Stimulated activated CD8-positive, alpha-beta memory T cell treated with anti-CD3 and anti-CD28 coated beads, Interleukin-12 subunit alpha, Interleukin-12 subunit beta, amount 100 ng/mL, for 4 hours (primary cell): ENCODE data around the gene IL1RAP.

Experiments
- DNase-seq: peaks from one replicate; pipeline ENCODE4 v3.0.0-alpha.2; 2020; ENCODE audit warnings: low read depth

The IL1RAP gene

DNA sequence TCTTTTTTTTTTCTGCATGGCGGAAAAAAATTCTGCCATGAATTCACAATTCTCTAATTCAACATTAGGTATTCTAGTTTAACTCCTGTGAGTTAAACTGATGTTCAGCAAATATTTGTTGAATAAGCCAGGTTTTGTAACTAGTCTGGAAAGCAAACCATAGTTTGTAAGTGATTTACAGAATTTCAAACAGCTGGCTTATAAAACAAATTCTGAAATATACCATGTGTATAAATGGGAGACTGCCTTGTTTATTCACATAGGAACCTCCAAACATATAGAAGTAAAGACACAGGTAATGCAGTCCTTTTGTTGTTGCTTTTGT is 101.1 kb downstream of the IL1RAP start:
- DNase-seq: no peak

GRCh38 chr3:190615607-190616006 is 101.7 kb downstream of the IL1RAP start:
- DNase-seq: no peak

GRCh38 chr3:190616637-190617036 is 102.8 kb downstream of the IL1RAP start:
- no peak for DNase-seq

GRCh38 chr3:190617185-190617584 is 103.3 kb downstream of the IL1RAP start:
- DNase-seq: no peak

DNA sequence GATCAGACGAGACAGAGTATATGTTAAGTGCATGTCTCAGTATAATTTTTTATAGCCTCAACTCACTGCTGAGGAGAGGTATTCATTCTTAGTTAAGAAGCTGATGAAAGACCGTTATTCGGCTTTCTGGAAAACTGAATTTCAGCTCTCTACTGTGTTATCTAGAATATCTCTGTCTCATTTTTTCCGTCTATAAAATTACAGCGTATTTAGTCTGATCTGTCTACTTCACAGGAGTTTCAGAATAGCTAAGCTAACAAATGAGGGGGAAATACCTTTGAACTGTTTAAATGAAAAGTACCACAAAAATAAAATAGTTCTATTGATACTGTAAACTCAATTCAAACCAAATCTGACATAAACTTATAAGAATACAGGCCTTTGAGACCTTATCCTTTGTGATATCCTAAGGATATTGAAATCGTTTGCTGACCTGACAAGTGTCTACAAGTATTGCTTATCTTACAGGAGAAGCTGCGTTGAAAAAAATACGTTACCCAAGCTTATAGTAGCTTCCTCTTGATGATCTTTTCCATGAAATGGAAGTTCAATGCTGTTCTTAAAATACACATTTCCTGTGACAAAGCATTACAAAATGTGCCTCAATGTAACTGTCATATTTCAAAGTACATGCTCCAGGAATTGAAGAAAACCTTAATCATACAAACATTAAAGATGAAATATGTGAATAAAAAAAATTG is 104.6 kb downstream of the IL1RAP start:
- no peak for DNase-seq

DNA sequence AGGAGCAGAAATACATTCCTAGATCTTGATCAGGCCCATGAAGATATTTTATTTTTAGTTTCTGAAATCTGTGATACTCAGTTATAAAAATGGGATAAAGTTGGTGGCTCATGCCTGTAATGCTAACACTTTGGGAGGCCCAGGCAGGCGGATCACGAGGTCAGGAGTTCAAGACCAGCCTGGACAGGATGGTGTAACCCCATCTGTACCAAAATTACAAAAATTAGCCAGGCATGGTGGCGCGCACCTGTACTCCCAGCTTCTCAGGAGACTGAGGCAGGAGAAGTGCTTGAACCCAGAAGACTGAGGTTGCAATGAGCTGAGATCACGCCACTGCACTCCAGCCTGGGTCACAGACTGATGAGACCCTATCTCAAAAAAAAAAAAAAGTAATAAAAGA is 105.5 kb downstream of the IL1RAP start:
- DNase-seq: no peak

DNA sequence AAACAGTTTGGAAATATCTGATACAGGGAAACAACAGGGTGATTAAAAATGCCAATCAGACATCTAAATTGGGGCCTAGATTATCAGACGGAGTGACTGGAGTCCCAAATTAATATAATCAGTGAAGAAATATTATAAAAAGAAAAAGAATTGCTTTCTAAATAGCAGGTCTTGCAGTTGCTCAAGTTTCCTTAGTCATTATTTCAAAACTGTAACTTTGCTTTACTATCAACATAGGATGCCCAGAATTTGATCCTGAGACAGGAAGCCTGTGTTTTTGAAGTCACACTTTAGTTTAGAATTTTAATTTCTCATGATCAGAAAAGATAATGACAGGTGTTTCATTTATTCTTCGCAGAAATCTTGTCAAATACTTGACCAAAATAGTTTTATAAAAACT is 105.9 kb downstream of the IL1RAP start:
- no peak for DNase-seq

DNA sequence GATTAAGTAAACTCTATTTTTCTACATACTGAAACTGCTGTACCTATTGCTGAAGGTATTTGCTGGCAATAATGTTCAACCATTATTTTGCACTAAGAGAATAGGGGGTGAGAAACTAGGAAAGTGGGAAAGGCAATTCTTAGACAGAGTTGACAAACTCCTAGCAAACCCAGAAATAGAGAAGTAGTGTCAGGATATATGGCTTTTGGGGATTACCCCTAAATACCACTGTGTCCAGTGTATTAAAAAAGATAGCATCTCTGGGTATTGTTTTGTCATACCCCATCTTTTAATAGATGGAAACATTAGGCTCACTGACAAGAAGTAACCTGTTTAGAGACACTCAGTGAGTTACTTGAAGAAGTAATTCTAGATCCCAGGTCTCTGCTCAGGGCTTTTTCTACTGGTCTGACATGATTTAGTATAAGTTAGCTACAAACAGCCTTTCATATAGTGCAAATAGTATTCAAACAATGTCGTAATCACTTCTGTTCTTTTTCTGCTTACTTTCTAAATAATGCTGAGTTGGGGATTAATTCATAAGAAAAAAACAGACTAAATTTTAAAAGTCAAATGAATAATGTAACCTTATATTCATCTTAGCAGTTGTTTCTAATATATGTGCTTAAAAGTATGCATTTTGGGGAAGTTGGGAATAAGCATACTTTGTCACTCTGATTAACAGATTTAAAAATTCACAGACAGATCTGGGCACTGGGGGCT is 107.2 kb downstream of the IL1RAP start:
- no peak for DNase-seq

GRCh38 chr3:190621927-190622326 is 108.0 kb downstream of the IL1RAP start:
- DNase-seq: no peak

GRCh38 chr3:190624282-190624681 is 110.4 kb downstream of the IL1RAP start:
- DNase-seq: no peak

GRCh38 chr3:190626951-190627620 is 113.2 kb downstream of the IL1RAP start:
- no peak for DNase-seq

DNA sequence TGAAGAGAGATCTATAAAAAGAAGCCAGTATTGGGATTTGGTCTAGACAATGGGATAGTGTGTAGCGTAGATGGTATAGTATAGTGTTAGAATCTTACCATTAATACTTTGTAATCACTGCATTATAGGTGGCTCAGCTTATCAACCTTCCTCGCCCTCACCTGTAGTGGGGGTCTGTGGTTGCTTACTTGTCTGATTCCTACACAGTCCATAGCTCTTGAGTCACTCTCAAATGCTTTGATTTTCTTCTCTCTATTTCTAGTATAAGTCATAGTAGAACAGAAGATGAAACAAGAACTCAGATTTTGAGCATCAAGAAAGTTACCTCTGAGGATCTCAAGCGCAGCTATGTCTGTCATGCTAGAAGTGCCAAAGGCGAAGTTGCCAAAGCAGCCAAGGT is 115.2 kb downstream of the IL1RAP start:
- no peak for DNase-seq

DNA sequence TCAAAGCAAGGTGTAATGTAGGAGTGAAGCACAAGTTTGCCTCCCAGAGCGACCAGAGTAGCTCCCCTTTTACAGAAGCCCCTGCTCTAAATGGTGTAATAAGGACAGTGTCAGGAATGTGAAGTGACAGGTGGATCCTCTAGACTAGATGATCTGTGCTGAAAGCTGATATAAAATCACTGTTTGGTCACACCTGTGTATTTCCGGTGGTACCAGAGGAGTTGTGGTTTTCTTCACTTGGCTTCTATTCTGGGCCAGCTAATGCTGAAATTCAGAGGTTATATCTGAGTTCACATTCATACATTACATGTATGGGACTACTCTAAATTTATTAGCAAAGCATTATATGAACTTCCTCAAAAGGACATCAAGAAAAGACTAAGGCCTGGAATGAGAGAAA is 117.4 kb downstream of the IL1RAP start:
- DNase-seq: no peak

DNA sequence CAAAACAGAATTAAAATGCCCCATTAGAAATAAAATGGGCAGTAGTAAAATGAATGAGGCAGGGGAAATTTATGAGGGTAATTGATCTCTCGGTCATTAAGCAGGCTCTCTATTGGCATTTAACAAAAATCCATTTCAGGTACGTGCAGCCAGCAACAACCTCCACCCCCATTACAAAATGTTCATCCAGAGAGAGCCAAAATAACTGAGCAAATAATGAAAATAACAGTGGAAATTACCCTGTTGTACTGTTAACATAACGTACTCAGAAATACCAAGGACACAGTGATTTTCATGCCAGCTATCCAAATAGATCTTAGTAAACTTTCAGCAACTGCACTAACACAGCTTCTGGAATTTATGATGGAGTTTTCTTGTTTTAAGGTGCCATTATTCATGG is 127.7 kb downstream of the IL1RAP start:
- DNase-seq: no peak

DNA sequence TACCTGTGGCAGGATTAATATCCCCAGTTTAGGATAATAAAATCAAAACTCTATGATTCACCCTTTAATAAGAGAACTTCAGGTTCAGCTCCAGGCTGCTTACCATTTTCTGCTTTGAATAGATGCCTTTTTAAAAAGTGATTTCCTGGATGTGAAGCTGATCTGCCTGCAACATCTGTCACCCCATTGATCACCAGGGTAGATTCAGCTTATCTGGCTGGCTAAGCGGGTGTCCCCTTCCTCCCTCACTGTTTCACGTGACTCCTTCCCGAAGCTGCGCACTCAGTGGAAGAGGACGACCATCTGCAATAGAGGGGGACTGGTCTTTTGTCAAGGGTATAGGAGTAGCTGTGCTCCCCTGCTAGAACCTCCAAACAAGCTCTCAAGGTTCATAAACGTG is 128.1 kb downstream of the IL1RAP start:
- no peak for DNase-seq

DNA sequence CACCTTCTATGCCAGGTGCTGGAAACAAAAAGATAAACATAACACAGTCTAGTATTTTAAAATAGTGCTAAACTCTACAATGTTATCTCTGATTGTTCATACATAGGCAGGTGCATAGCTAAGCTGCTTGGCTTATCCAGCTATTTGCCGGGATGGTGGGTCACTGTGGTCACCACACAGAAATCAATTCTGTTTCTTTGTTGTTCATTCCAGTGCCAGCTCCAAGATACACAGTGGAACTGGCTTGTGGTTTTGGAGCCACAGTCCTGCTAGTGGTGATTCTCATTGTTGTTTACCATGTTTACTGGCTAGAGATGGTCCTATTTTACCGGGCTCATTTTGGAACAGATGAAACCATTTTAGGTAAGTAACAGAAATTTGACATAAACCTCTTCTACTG is 130.2 kb downstream of the IL1RAP start:
- no peak for DNase-seq

- DNase-seq: no peak
Observed at GRCh38 chr3:190644766-190645165, 130.9 kb downstream of the IL1RAP start.

DNA sequence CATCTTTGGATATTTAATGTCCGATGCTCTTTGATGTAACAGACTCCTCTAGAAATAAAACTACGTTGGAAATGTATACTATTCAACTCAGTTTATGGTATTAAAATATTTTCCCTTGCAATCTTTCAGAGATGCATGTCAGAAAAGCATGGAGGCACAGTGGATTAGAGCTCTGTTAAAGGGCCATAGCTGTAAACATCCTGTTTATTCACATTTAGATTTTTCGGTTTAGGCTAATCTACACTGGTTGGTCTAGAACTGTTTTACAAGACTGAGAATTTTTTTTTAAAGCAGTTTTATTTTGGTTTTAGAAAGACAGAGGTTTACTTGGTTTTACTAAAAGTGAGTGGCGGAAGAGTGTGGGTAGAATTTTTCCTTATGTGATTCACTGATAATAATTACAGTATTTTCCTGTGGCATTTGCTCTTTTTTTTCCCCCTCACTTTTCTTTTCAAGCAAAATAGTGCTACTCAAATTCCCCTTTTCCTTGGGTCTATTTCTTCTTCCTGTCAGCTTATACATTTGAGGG is 132.1 kb downstream of the IL1RAP start:
- no peak for DNase-seq

- DNase-seq: no peak
Observed at GRCh38 chr3:190646996-190647395, 133.1 kb downstream of the IL1RAP start.

GRCh38 chr3:190655933-190656332 is 142.0 kb downstream of the IL1RAP start:
- no peak for DNase-seq

GRCh38 chr3:190658106-190658505 is 144.2 kb downstream of the IL1RAP start:
- no peak for DNase-seq

DNA sequence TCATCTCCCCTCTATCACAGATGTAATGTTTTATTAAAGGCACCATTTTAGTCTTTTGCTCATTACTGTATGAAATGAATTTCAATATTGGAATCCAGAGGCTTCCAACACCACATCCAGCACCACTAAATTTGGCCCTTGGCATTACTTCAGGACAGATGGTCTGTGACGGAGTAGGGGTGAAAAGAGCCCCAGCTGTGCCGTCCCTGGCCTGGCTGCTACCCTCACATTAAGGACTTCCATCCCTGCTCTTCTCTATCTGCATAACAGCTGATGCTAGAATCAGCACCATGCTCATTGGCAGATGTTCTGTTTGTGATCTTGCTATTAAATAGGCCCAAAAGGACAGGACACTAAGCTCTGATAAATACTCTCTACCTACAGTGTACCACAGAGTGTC is 152.9 kb downstream of the IL1RAP start:
- DNase-seq: no peak

DNA sequence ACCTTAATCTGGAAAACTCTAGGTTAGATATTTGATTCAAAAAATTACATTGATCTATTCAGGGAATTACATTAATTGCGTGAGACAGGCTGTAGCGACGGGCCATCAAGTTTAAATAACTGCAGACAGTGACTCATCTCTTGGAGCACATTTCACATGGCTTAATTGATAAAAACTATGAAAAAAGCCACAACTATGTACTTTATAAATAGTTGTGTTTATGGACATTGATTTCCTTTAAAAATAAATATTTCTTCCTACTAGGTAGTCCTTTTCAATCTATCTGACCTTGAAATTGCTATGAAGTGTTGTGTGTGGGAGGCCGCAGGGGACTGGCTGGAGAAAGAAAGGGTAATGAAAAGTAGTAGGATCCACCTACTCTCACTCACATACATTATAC is 157.8 kb downstream of the IL1RAP start:
- no peak for DNase-seq
